Measurements from ENCODE around the gene TGFBR1.

DNA sequence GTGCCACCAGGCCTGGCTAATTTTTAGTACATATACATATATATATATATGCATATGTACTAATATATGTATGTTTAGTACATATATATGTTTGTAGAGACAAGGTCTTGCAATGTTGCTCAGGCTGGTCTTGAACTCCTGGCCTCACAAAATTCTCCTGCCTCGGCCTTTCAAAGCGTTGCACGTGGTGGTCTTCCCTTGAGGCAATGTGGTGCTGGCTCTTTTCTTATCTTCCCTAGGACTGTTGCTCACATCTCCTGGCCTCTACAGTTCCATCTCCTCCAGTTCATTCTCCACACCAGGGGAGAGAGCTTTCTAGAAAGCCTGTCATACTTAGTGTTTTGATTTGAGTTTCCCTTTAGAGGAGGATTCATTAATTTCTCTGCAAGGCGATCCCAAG, 28.9 kb upstream of the TGFBR1 start:
- TF ChIP-seq, protein P1, sequence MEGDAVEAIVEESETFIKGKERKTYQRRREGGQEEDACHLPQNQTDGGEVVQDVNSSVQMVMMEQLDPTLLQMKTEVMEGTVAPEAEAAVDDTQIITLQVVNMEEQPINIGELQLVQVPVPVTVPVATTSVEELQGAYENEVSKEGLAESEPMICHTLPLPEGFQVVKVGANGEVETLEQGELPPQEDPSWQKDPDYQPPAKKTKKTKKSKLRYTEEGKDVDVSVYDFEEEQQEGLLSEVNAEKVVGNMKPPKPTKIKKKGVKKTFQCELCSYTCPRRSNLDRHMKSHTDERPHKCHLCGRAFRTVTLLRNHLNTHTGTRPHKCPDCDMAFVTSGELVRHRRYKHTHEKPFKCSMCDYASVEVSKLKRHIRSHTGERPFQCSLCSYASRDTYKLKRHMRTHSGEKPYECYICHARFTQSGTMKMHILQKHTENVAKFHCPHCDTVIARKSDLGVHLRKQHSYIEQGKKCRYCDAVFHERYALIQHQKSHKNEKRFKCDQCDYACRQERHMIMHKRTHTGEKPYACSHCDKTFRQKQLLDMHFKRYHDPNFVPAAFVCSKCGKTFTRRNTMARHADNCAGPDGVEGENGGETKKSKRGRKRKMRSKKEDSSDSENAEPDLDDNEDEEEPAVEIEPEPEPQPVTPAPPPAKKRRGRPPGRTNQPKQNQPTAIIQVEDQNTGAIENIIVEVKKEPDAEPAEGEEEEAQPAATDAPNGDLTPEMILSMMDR (IDR thresholded peaks at IDR 0.05; ENCODE audit: insufficient read depth, low read length, poor library complexity, severe bottlenecking) = no peak
- TF ChIP-seq EZH2phosphoT487 (conservative IDR thresholded peaks at IDR 0.05; ENCODE audit: low read length) = no peak

Measured in SU-DHL-6 (cell line).